NCI-H345 (cell line): ENCODE results near the gene TP53I11.

Experiments
- DNase-seq: peaks from one replicate; lab custom pipeline; 2025; lab: John Stamatoyannopoulos, UW

The TP53I11 gene

GRCh38 chr11:44955015-44955738, 4.5 kb upstream of the TP53I11 start:
- DNase-seq = no peak

GRCh38 chr11:44954051-44954906, 3.6 kb upstream of the TP53I11 start:
- DNase-seq = peak; percentile 32

DNA sequence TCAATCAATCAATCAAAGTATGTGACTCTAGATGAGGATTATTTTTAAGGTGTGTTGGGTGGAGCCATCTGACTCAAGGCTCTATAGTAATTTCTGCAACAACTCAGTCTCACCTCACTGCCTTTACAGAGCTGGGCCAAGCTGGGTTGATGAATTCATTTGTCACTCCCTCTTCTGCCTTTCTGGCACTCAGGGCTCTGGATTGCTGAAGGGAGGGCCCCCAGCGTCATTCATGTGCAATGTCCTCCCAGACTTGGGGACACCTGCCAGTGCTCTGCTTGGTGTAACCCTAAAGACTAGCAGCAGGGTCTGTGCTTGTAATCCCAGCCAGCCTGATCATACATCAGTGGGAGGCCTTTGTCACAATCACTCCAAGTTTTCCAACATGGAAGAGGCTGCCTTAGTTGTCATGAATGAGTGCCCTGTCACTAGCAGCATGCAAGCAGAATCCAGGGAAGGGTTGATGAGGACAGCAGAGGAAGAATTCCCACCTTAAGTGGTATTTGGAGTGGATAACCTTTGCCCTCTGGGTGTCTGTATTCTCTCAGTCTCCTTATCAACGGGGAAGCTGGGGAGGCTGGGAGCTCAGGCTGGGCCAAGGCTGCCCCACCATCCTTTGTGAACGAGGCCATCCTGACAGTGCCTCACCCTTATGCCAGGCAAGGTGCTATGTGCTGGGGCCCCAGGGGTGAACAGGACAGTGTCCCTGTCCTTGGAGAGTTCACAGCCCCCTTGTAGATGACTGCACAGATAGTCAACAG, 2.0 kb upstream of the TP53I11 start:
- DNase-seq = peak; percentile 92

GRCh38 chr11:44952082-44952481, 1.4 kb upstream of the TP53I11 start:
- no peak for DNase-seq

DNA sequence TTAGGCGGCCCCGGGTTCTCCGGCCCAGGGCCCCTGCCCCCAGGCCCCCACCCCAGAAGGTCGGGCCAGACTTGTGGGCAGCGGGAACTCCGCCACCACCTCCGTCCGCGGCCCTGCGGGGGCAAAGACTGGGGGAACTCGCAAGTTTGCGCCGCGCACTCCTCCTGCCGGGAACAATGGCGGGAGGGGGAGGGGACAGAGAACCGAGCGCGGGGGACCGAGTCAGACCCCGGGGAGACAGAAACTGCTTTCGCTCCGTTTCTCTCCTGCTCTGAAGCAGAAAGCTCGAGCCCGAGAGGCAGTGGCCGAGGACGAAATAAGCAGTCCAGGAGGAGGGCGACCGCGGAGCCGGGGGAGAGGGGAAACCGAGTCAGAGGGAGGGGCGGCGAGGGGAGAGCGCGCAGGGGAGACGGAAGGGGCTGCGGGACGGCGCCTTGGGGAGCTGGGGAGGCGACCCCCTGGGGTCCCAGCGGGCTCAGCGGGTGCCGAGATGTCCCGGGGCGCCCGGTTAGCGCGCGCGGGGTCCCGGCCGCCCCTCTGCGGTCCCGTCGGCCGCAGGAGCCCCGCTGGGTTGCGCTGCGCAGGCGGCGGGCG, 555 bp downstream of the TP53I11 start:
- DNase-seq = peak; percentile 44

- peak; percentile 44 for DNase-seq
Measured at GRCh38 chr11:44949160-44950030, 1.3 kb downstream of the TP53I11 start.

DNA sequence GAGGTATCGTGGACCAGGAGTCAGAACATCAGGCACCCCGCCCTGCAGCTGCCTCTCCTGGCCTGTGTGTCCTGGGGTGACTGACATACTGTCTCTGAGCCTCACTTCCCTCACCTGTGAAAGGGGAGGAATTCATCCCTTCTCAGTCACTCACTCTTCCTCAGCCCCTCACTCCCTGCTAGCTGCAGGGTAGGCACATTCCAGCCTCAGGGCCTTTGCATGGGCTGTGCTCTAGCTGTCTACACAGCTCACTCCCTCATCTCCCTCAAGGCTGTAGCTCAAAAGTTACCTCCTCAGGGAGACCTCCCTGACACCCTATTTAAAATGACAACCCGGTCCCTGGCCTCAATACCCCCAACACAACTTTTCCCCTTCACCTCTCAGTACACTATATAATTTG, 2.5 kb downstream of the TP53I11 start:
- DNase-seq = no peak

DNA sequence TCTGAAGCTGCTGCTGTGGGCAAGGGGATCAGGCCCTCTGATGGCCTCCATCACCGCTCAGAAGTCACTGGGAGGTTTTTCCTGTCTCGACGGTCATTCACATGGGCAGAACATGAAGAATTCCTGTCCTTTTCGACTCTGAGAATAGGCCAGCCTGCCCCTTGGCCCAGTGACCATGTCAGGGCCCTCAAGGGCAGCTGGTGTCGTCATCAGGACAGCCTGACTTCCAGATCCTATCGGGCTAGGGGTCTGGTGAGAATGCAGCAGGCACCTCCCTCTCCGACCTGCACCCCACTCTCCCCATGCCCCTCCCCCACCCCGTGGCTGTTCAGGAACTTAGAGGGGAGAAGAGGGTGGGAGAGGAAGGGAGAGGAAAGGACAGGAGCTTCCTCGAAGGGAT, 3.6 kb downstream of the TP53I11 start:
- no peak for DNase-seq

DNA sequence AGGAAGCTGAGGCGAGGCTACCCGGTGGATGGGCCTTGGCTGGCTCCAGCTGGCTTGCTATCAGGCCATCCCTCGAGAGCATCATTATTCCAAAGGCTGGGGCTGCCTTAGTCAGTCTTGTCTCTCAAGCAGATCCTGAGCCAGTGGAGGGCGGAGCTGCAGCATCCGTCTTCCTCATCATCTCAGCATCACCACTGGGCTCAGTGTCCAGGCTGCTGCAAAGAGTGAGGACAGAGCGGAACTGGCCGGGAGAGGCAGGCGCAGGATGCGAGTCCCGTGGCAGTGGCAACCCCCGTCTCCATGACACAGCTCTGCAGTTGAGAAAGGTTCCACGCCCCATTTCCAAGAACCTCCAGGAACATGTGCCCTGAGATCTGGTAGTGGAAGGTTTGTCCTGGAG, 4.4 kb downstream of the TP53I11 start:
- no peak for DNase-seq

GRCh38 chr11:44945666-44946065, 5.0 kb downstream of the TP53I11 start:
- DNase-seq = no peak

- no peak for DNase-seq
Measured at GRCh38 chr11:44944853-44945235, 5.8 kb downstream of the TP53I11 start.

DNA sequence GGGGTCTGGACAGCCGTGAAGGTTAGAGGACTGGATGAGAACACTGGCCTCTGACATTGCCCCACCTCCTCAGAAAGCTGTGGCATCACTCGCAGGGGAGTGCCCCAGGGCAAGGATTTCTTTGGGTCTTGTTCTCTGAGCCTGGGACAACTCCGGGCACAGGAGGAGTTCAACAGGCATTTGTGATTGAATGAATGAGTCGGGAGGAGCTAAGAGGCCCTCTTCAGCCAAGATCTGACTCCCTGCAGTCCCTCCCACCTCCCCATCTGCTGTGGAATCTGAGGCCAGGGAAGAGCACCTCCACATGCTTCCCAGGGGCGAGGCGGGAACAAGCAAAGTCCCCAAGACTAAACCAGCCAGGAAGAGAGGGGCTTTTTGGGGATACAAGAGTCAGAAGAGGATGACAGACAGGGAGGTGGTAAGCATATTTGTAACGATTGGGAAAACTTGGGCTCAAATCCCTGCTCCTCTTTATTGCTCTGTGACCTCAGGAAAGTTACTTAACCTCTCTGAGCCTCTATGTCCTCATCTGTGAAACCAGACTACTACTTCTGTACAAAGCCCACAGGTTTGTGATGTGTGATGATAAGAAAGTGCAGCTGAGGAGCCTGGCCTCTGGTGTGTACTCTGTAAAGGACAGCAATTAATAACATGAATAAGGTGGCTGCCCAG, 6.4 kb downstream of the TP53I11 start:
- DNase-seq = peak; percentile 24

DNA sequence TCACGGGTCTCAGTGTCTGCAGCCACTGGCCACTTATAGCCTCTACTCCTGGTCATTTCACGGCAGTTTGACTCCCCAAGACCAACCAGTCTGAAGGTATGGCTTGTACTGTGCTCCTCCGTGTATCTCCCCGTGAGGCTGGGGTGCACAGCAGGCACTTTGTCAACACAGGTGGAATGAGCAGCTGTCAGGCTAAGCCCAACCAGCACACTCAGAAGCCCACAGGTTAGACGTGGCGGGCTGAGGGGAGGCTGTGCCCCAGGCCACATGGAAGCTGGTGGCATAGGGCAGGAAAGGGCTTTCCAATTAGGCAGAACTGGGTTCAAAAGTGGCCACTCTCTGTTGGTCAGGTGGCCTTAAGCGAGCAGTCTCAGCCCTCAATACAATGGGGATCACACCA, 7.0 kb downstream of the TP53I11 start:
- DNase-seq = peak; percentile 91

DNA sequence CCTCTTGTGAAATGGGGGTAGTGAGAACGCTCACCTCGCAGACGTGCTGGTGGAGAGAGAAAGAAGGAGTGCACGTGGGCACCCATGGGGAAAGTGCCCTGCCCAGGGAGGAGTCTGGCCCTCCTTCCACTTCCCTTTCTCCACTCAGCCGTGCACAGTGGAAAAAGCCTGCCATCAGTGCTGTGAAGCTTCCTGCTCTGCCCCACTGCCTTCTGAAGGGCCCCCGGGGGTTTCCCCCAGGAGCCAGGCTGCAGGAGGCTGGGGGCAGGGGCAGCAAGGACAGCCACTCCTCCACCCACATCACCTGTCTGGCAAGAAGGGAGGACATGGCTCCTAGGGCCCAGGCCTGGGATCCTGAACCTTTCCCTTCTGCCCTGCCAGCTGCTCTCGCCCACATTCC, 7.6 kb downstream of the TP53I11 start:
- peak; percentile 79 for DNase-seq

- no peak for DNase-seq
Measured at GRCh38 chr11:44942029-44942955, 8.4 kb downstream of the TP53I11 start.

DNA sequence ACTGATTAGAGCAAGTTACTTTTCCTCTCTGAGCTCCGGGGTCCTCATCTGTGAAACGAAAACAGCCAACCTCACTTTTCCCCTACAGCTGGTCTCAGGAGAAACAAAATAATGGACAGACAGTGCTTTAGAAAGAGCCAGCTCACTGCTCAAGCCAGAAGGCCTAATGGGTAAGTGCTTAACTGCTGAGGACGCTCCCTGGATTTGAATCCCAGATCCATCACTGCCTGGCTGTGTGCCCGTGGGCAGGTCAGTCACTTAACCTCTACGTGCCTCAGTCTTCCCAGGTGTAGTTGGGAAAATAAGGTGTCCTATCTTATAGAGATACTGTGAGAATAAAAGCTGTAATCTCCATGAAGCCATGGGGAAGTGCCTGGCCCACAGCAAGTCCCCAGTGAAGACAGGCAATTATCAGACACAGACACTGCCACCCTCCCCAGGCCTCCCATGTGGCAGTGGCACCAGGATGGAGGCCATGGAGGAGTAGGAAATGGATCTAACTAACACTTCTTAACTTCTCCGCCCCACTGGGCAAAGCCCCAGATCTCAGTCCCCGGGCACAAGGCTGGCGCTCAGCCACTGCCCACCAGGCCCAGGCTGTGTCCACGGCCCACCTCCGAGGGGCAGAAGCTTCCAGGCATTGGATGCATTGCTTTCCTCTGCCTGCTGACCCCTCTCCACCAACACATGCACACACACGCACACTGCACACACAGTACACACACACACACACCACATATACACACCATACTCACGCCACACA, 9.2 kb downstream of the TP53I11 start:
- DNase-seq = no peak

DNA sequence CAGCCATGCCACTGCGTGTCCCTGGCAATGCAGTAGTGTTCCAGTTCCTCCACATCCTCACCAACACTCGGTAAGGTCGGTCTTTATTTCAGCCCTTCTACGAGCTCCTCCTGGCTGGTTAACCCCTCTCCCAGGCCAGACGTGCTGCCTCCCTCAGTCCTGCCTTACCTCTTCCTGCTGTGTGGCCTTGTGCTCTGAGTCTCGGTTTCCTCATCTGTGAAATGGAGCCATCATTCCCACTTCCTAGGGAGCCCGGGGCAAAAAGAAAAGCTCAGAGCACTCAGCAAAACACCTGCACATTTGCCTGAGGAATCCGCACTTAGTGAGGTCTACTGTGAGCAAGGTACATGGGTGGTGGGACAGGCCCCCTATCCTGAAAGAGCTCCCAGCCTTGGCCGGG, 9.8 kb downstream of the TP53I11 start:
- no peak for DNase-seq

DNA sequence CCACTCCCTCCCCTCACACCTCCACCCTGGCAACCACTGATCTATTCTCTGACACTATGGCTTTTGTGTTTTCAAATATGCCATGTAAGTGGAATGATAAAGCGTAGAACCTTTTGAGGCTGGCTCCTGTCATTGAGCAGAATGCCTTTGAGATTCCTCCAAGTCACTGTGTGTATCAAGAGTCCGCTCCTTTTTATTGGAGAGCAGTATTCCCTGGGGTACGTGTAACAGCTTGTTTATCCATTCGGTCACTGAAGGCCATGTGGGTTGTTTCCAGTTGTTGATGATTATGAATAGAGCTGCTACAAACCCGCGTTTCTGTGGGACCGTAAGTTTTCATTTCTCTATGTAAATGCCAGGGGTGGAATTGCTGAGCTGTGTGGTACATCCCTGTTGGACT, 10.3 kb downstream of the TP53I11 start:
- DNase-seq = no peak
